Measurements from ENCODE around the gene ZNF766. TPM values are rescaled to one million over a fixed set of nuclear protein-coding genes. Genes with fewer than 3 reads are reported as not detected.

The ZNF766 gene
- total RNA-seq, 1 donor from 2014 or later, result 66.1 TPM

GRCh38 chr19:52237197-52237596, 32.2 kb upstream of the ZNF766 start:
- no peak overlapping the region for H3K4me3 Mint-ChIP-seq
- no peaks in the 10 kb centered on the region for H3K36me3 Mint-ChIP-seq
- H3K9ac ChIP-seq, result no peak overlapping the region

GRCh38 chr19:52237771-52238400, 31.5 kb upstream of the ZNF766 start:
- Histone ChIP-seq H3K36me3 (no peaks in the 10 kb centered on the region), H3K4me2 (no peak overlapping the region), H2AFZ (replicated peaks) (no peak overlapping the region), H3K4me3 (no peak overlapping the region), H3K79me2 (ENCODE audit: low read depth) (no peaks in the 10 kb centered on the region), H4K20me1 (ENCODE audit: low read depth) (no peaks in the 10 kb centered on the region), H3K9ac (no peak overlapping the region), H3K27ac (no peak overlapping the region), H3K4me1 (no peaks in the 10 kb centered on the region), H3K9me3 (ENCODE audit: low read depth) (no peaks in the 10 kb centered on the region), H3K27me3 (no peaks in the 10 kb centered on the region), H3F3A (ENCODE audit: low read depth) (peaks cover 6% of the 10 kb centered on the region)
- Mint-ChIP-seq H3K9me3 (peaks cover 3% of the 10 kb centered on the region), H3K4me1 (no peaks in the 10 kb centered on the region), H3K27ac (no peak overlapping the region), H3K4me3 (no peak overlapping the region), H3K36me3 (no peaks in the 10 kb centered on the region), H3K27me3 (ENCODE audit: insufficient read depth, low read depth) (no peaks in the 10 kb centered on the region)
- peak; percentile 67 for DNase-seq (ENCODE audit: low spot score)
- no peak for TF ChIP-seq EZH2phosphoT487 (IDR thresholded peaks at IDR 0.05)
- TF ChIP-seq CTCF (IDR thresholded peaks at IDR 0.05), result peak; percentile 91

More at GRCh38 chr19:52237197-52237596, 32.2 kb upstream of the ZNF766 start:
- TF ChIP-seq CTCF (IDR thresholded peaks at IDR 0.05) (no peak), EZH2 (IDR thresholded peaks at IDR 0.05) (no peak), EZH2phosphoT487 (IDR thresholded peaks at IDR 0.05) (no peak)
- no peak for DNase-seq (ENCODE audit: low spot score)
- H3K27ac Mint-ChIP-seq, result no peak overlapping the region
- Histone ChIP-seq H3K27me3 (no peaks in the 10 kb centered on the region), H3K4me2 (no peak overlapping the region), H3K27ac (no peak overlapping the region), H3K36me3 (no peaks in the 10 kb centered on the region), H4K20me1 (ENCODE audit: low read depth) (no peaks in the 10 kb centered on the region), H3F3A (ENCODE audit: low read depth) (peaks cover 6% of the 10 kb centered on the region), H2AFZ (replicated peaks) (no peak overlapping the region), H3K79me2 (ENCODE audit: low read depth) (no peaks in the 10 kb centered on the region), H3K4me3 (no peak overlapping the region), H3K9me3 (ENCODE audit: low read depth) (no peaks in the 10 kb centered on the region), H3K4me1 (no peaks in the 10 kb centered on the region)
- peaks cover 3% of the 10 kb centered on the region for H3K9me3 Mint-ChIP-seq
- no peaks in the 10 kb centered on the region for H3K27me3 Mint-ChIP-seq (ENCODE audit: insufficient read depth, low read depth)
- no peaks in the 10 kb centered on the region for H3K4me1 Mint-ChIP-seq

- Mint-ChIP-seq H3K27ac (no peak overlapping the region), H3K9me3 (peaks cover 18% of the 10 kb centered on the region), H3K36me3 (no peaks in the 10 kb centered on the region), H3K4me1 (no peaks in the 10 kb centered on the region), H3K4me3 (no peak overlapping the region), H3K27me3 (ENCODE audit: insufficient read depth, low read depth) (peaks cover 4% of the 10 kb centered on the region)
- no peak overlapping the region for H3K4me2 ChIP-seq
- no peak overlapping the region for H3K4me3 ChIP-seq
- no peaks in the 10 kb centered on the region for H3K79me2 ChIP-seq (ENCODE audit: low read depth)
- no peak overlapping the region for H2AFZ ChIP-seq (replicated peaks)
- no peak for TF ChIP-seq CTCF (IDR thresholded peaks at IDR 0.05)
- no peak for TF ChIP-seq EZH2 (IDR thresholded peaks at IDR 0.05)
- no peak for TF ChIP-seq EZH2phosphoT487 (IDR thresholded peaks at IDR 0.05)
- H3K4me1 ChIP-seq, result no peaks in the 10 kb centered on the region
- DNase-seq (ENCODE audit: low spot score), result no peak
- no peaks in the 10 kb centered on the region for H3K36me3 ChIP-seq
- H4K20me1 ChIP-seq (ENCODE audit: low read depth), result no peaks in the 10 kb centered on the region
- no peak overlapping the region for H3K9ac ChIP-seq
- H3K27ac ChIP-seq, result no peak overlapping the region
- no peaks in the 10 kb centered on the region for H3K9me3 ChIP-seq (ENCODE audit: low read depth)
- H3K27me3 ChIP-seq, result no peaks in the 10 kb centered on the region
- H3F3A ChIP-seq (ENCODE audit: low read depth), result no peaks in the 10 kb centered on the region
Measured at GRCh38 chr19:52244021-52244420, 25.4 kb upstream of the ZNF766 start.

Measured in neural progenitor cell (in vitro differentiated cells).